ENCODE measurements around the gene SCAMP5.

DNA sequence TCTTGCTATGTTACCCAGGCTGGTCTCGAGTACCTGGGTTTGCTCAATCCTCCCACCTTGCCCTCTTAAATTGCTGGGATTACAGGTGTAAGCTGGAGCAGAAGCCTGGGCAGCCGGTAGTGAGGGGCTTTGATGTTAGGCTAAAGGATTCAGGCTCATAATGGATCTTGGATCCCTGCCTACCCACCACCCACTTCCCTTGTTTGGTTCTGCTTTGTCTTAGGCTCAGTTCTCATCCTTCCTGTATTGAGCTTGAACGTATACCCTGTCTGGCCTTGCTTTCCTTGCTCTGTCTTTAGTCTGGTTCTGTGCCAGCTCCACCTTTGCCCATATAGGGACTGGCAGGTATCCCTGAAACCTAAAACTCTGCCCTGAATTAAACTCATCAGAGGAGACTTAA is 29.7 kb downstream of the SCAMP5 start:
- TF ChIP-seq EZH2 (IDR thresholded peaks at IDR 0.05) (no peak), POLR2AphosphoS5 (IDR thresholded peaks at IDR 0.05; ENCODE audit: borderline replicate concordance, low read depth, low read length) (no peak)
